ENCODE results near the gene TMEM217. TPM values are rescaled to one million over a fixed set of nuclear protein-coding genes. Genes with fewer than 3 reads are reported as not detected.
A peak's percentile ranks its signal among the peaks of the same experiment; 100 is the strongest.
"Not testable (repeated sequence)": the region's sequence is repeated elsewhere in the genome, so short reads cannot be mapped to it uniquely, and the experiment has no call there.

The TMEM217 gene
- 1 to 10 TPM; 2.5 TPM for total RNA-seq

DNA sequence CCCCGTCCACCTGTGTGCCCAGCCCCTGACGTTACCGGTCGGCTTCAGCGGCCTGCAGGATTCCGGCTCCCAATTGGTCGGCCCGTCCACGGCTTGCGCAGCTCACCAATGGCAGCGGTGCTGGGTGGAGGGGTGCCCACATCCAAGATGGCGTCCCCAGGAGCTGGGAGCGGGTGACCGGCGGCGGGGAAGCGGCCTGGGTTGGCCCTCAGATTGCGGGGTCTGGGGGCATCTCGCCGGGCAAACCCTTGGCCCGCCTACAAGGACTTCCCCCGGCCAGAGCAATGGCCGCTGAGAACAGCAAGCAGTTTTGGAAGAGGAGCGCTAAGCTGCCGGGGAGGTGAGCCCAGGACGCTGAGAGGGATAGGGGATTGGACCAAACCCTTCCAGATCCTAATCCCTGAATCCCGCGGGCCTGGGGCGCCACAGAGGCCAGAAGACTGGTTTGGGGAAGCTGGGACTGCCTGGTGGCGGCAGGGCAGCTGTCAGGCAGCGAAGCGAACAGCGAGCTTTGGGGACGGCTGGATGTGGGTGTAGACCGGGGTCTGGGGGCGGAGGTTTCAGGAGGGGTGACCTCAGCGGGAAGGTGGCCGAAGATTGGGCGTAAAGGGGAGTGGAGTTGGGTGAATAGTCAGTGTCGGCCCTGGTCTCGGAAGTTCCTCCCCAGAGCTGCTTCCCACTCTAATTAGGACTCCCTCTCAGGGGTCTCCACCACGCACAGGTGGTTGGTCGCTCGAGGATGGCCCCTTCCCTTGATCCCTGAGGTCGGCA, at the start of gene TMEM217, which contains the start of gene TBC1D22B:
TSS of gene TMEM217 (minus strand) at position 511 of the 771 bp plus-strand sequence. CDS start 39,114 bp downstream, outside the sequence.
TSS of gene TBC1D22B (plus strand) at position 139 of the 771 bp plus-strand sequence. CDS start at position 285, 146 bp downstream.
- Mint-ChIP-seq H3K4me1 (peaks cover 45% of the 10 kb centered on the region), H3K4me3 (peak within 1 kb of the TSS; percentile 74), H3K9me3 (ENCODE audit: low read depth) (no peaks in the 10 kb centered on the region), H3K27ac (peak within 1 kb of the TSS; percentile 94), H3K27me3 (no peaks in the 10 kb centered on the region), H3K36me3 (ENCODE audit: low read depth) (peaks cover 10% of the 10 kb centered on the region)
- intact Hi-C loops (cut with DNase I, micrococcal nuclease) = loop anchor here (1.0 to 5.0 kb wide), 7 partner anchors 18 to 561 kb away; partner anchors contain the start of genes CMTR1 (in 1 of the 2), MTCH1 (in 1 of the 2), PIM1 (in 1 of the 2) and ZFAND3 (in 1 of the 2)
- ATAC-seq (peak; percentile 99), DNase-seq (peak; percentile 98)
- CTCF ChIA-PET = interaction anchor here (0.7 to 2.3 kb wide), 12 partner anchors 10 to 236 kb away, joined by 3 to 10 read pairs (median 4); no protein-coding TSS in a partner anchor
- POLR2A ChIA-PET = interaction anchor here (0.9 to 1.6 kb wide), 10 partner anchors 11 to 272 kb away, joined by 3 to 7 read pairs (median 4); partner anchors contain the start of gene MTCH1

DNA sequence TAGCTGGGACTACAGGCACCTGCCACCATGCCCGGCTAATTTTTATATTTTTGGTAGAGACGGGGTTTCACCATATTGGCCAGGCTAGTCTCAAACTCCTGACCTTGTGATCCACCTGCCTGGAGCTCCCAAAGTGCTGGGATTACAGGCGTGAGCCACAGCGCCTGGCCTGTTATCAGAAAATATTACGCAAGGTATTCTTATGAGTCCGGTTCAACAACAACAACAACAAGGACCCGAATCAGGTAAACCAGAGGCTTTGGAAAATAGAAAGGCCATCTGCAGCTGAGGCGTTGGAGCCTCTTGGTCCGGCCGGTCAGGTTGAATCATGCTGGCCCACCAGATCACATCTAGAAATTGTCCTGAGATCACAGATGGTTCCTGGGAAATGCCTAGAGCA, 49.5 kb upstream of the TMEM217 start:
- POLR2A ChIA-PET = interaction anchor here (0.5 kb wide), 1 partner anchor 991 kb away, joined by 4 read pairs; no protein-coding TSS in a partner anchor

DNA sequence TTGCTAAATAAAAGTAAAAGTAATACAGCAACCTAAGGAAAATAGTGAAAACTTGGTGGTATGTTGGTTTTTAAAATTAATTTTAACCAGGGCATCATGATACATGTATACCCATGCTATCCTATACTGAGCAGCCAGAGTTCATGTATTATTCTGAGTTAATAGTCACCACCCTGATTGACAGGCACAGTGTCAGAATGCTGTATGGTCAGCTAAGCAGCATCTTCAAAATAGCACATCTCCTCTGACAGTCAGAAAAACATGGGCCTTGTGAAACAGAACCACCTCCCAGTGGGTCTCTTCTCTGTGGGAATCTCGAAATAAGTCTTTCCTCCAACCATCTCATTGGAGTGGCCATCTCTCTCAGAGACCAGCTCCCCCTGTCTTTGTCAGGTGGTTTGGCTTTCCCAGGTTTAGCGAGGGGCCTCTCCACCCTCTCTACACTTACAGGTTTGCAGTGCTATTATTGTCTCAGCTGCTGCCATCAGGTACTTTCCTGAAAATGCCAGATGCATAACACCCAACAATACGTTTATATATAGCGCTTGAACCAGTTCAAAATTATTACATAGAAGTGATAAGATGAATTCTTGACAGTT, 48.8 kb upstream of the TMEM217 start:
- H3K27me3 Mint-ChIP-seq = no peaks in the 10 kb centered on the region
- no peaks in the 10 kb centered on the region for H3K9me3 Mint-ChIP-seq (ENCODE audit: low read depth)
- H3K36me3 Mint-ChIP-seq (ENCODE audit: low read depth) = peaks cover 23% of the 10 kb centered on the region
- ATAC-seq (no peak), DNase-seq (no peak)
- ChIA-PET POLR2A (interaction anchor here (0.5 kb wide), 1 partner anchor 992 kb away, joined by 4 read pairs; no protein-coding TSS in a partner anchor), CTCF (no interaction called here)
- H3K4me1 Mint-ChIP-seq = peaks cover 2% of the 10 kb centered on the region
- H3K27ac Mint-ChIP-seq = no peak overlapping the region
- intact Hi-C loops (cut with DNase I, micrococcal nuclease) = no loop called here
- H3K4me3 Mint-ChIP-seq = no peak overlapping the region

More for the DNA sequence above, 49.5 kb upstream of the TMEM217 start:
- intact Hi-C loops (cut with DNase I, micrococcal nuclease); ATAC-seq; DNase-seq; H3K9me3 Mint-ChIP-seq (ENCODE audit: low read depth); CTCF ChIA-PET; H3K27ac Mint-ChIP-seq; H3K4me1 Mint-ChIP-seq; H3K4me3 Mint-ChIP-seq; H3K27me3 Mint-ChIP-seq: not testable (repeated sequence)
- peaks cover 21% of the 10 kb centered on the region for H3K36me3 Mint-ChIP-seq (ENCODE audit: low read depth)

DNA sequence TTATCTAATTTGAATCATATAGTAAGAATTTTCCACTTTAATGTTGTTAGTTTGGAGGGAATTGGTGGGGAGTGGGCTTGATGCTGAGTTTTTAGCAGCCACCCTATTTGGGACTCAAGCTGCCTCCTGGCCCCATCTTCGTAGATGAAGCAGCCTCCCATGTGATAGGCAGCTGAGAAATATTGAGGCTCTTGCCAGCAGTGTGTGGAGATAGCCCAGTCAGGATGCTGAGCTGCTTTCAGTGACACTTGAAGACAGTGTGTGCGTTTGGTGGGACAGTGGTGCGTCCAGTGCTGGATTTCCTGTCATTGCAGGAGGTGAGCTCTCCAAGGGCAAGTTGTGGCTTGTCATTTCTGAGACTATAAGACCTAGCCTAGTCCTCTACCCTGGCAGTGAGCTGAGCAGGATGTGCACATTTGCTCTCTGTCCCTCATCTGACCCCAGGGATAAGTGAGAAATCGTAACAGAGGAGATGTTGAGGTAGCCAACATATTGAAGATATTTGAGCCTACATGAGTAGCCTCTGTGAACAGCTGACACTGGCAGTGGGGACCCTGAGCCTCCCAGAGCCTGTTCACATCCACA, 48.0 kb upstream of the TMEM217 start:
- CTCF ChIA-PET = no interaction called here
- POLR2A ChIA-PET = no interaction called here
- DNase-seq (no peak), ATAC-seq (no peak)
- peaks cover 24% of the 10 kb centered on the region for H3K36me3 Mint-ChIP-seq (ENCODE audit: low read depth)
- no peak overlapping the region for H3K4me3 Mint-ChIP-seq
- no peak overlapping the region for H3K27ac Mint-ChIP-seq
- H3K4me1 Mint-ChIP-seq = peaks cover 2% of the 10 kb centered on the region
- no peaks in the 10 kb centered on the region for H3K27me3 Mint-ChIP-seq
- H3K9me3 Mint-ChIP-seq (ENCODE audit: low read depth) = no peaks in the 10 kb centered on the region
- intact Hi-C loops (cut with DNase I, micrococcal nuclease) = no loop called here

DNA sequence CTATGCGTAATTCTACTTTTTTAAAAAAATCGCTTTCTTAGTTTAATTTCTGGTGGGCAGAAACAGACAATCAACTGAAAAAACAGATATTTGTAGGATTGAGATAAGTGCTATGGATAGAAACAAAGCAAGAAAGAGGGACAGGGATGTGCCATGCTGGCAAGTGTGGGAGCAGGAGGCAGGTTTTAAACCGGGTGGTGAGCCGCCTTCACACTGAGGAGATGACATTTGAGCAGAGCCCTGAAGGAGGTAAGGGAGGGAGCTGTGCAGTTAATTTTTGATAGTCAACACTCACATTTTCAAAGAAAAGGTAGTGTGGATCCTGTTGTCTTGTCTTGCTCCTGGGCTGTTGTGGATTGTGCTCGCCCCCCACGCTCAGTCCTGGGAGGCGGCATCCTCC, 46.8 kb upstream of the TMEM217 start:
- no peak overlapping the region for H3K27ac Mint-ChIP-seq
- no peaks in the 10 kb centered on the region for H3K9me3 Mint-ChIP-seq (ENCODE audit: low read depth)
- CTCF ChIA-PET = interaction anchor here (0.7 to 1.2 kb wide), 2 partner anchors 257 to 282 kb away, joined by 3 to 4 read pairs; no protein-coding TSS in a partner anchor
- H3K4me3 Mint-ChIP-seq = no peak overlapping the region
- peaks cover 26% of the 10 kb centered on the region for H3K36me3 Mint-ChIP-seq (ENCODE audit: low read depth)
- intact Hi-C loops (cut with DNase I, micrococcal nuclease) = no loop called here
- POLR2A ChIA-PET = no interaction called here
- no peak for ATAC-seq
- no peaks in the 10 kb centered on the region for H3K27me3 Mint-ChIP-seq
- H3K4me1 Mint-ChIP-seq = peaks cover 2% of the 10 kb centered on the region
- DNase-seq = no peak

DNA sequence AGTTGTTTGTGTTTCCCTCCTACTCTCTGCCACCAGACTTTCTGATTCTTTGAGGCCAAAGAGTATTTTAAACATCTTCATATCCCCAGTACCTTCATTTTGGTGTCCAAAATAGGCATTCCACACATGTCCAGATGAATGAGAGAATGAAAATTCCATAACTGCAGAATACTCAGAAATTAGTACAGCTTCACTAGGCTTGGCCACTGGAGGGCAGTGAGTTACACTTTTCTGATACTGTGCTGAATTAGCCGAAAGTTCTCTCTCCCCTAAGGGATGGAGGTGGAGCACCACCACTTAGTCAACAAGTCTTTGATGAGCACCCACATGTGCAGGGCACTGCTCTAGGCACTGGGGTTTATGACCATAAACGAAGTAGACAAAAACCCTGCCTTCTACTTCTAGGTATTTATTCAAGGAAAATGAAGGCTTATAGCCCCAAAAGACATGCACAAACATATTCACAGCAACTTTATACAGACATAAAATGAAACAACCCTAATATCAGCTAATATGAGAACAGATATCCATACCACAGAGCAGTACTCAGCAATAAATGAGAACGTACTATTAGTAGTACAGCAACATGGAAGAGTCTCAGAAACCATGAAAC, 46.1 kb upstream of the TMEM217 start:
- H3K36me3 Mint-ChIP-seq (ENCODE audit: low read depth) = peaks cover 27% of the 10 kb centered on the region
- POLR2A ChIA-PET = interaction anchor here (0.7 kb wide), 1 partner anchor 40 kb away, joined by 6 read pairs; no protein-coding TSS in a partner anchor
- H3K9me3 Mint-ChIP-seq (ENCODE audit: low read depth) = no peaks in the 10 kb centered on the region
- peak; percentile 43 for DNase-seq
- H3K27me3 Mint-ChIP-seq = no peaks in the 10 kb centered on the region
- H3K4me1 Mint-ChIP-seq = peaks cover 2% of the 10 kb centered on the region
- intact Hi-C loops (cut with DNase I, micrococcal nuclease) = no loop called here
- H3K4me3 Mint-ChIP-seq = no peak overlapping the region
- ATAC-seq = peak; percentile 82
- CTCF ChIA-PET = interaction anchor here (1.2 kb wide), 1 partner anchor 282 kb away, joined by 4 read pairs; no protein-coding TSS in a partner anchor
- peak overlapping the region; percentile 10 for H3K27ac Mint-ChIP-seq

DNA sequence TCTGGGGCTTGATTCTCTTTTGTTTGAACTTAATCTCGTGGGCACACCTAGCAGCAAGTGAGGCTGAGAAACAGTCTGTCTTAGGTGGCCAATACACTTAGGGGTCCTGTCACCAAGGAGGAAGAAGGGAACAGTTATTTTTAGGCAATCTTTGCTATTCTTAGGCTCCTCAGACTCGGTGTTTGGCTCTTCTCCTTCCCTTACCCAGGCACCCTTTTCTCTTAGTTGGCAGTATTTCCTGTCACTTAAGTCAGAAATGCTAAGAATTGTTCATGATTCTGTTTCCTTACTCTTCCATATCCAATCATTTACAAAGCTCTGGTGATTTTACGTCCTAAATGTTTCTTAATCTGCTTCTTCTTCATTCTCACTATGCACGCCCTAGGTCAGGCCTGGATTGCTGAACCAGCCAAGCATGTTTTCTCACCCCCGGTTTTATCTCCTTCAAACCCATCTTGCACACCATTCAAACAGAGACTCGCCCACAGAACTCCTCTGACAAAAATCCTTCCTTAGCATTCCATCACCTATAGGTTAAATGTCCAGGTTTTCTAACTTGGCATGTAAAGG, 45.2 kb upstream of the TMEM217 start:
- ATAC-seq (no peak), DNase-seq (no peak)
- ChIA-PET POLR2A (no interaction called here), CTCF (interaction anchor here (1.3 kb wide), 2 partner anchors 11 to 13 kb away, joined by 3 read pairs; no protein-coding TSS in a partner anchor)
- peaks cover 27% of the 10 kb centered on the region for H3K36me3 Mint-ChIP-seq (ENCODE audit: low read depth)
- no peak overlapping the region for H3K4me3 Mint-ChIP-seq
- H3K4me1 Mint-ChIP-seq = peaks cover 2% of the 10 kb centered on the region
- no peak overlapping the region for H3K27ac Mint-ChIP-seq
- H3K27me3 Mint-ChIP-seq = no peaks in the 10 kb centered on the region
- no peaks in the 10 kb centered on the region for H3K9me3 Mint-ChIP-seq (ENCODE audit: low read depth)
- intact Hi-C loops (cut with DNase I, micrococcal nuclease) = no loop called here

DNA sequence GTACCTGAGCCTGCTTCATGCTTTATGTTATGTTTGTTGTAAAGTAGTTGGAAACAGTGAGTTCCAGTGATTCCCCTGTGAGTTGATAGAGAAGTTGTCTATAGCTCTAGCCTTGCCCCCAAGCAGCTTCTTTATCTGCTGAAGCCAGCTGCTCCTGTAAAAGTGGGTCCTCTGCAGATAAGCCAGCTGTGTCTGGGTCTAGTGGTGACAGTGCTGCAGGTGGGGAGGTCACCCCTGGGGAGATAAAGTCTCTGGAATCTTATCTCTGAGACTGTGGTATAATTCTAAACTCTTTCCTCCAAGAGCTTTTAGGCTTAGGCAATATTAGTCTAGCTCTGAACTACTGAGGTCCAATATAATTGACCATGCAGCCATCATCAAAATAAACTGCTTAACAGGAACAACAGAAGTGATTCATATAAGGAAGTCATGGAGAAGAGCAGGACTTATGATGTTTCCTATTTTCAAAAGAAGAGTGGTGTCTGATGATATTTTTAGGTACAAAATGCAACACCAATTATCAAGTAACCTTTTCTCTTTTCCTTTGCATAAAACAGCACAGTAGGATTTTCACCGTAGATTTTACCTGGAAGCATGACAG, 44.2 kb upstream of the TMEM217 start:
- Mint-ChIP-seq H3K4me1 (peaks cover 2% of the 10 kb centered on the region), H3K9me3 (ENCODE audit: low read depth) (no peaks in the 10 kb centered on the region), H3K4me3 (no peak overlapping the region), H3K36me3 (ENCODE audit: low read depth) (peaks cover 34% of the 10 kb centered on the region), H3K27me3 (no peaks in the 10 kb centered on the region), H3K27ac (no peak overlapping the region)
- DNase-seq (no peak), ATAC-seq (no peak)
- ChIA-PET POLR2A (no interaction called here), CTCF (interaction anchor here (1.1 to 1.3 kb wide), 3 partner anchors 12 to 89 kb away, joined by 3 read pairs; no protein-coding TSS in a partner anchor)
- intact Hi-C loops (cut with DNase I, micrococcal nuclease) = no loop called here

DNA sequence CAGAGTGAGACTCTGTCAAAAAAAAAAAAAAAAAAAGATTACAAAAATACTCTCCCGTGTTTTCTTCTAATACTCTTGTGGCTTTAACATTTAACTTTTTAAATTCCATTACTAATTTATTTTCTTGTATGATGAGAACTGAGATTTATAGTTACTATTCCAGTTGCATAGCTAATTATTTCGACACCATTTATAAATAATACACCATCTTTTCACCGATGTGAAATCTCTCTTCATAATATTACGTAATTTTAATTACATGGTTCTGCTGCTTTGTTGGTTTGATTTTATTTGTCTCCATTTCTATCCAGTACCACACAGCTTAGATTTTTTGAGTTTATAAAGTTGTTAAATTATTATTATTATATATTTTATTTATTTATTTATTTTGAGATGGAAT, 42.0 kb upstream of the TMEM217 start:
- Mint-ChIP-seq H3K27me3 (no peaks in the 10 kb centered on the region), H3K27ac (no peak overlapping the region), H3K36me3 (ENCODE audit: low read depth) (peaks cover 43% of the 10 kb centered on the region), H3K9me3 (ENCODE audit: low read depth) (no peaks in the 10 kb centered on the region), H3K4me3 (no peak overlapping the region), H3K4me1 (peaks cover 2% of the 10 kb centered on the region)
- CTCF ChIA-PET = interaction anchor here (0.8 to 1.4 kb wide), 3 partner anchors 9 to 91 kb away, joined by 3 to 4 read pairs (median 3); no protein-coding TSS in a partner anchor
- no peak for DNase-seq
- intact Hi-C loops (cut with DNase I, micrococcal nuclease) = no loop called here
- ATAC-seq = no peak
- POLR2A ChIA-PET = no interaction called here

DNA sequence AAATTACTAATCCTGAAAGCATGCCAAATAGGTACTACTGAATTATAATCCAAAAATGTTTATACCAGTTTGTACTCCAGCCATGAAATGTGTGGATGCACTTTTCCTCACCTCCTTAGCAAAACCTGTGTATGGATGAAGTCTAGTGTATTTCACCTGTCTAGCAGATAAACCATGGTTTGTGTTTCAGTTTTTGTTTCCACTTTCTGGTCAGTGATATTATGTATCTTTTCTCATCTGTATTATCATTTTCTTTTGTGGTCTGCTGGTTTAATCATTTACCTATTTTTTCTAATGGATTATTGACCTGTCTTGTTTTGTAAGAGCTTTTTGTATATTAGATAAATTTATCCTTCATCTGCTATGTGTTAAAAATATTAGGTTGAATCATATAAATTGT, 41.0 kb upstream of the TMEM217 start:
- intact Hi-C loops (cut with DNase I, micrococcal nuclease) = no loop called here
- POLR2A ChIA-PET = no interaction called here
- Mint-ChIP-seq H3K9me3 (ENCODE audit: low read depth) (no peaks in the 10 kb centered on the region), H3K27me3 (no peaks in the 10 kb centered on the region), H3K4me3 (no peak overlapping the region), H3K27ac (no peak overlapping the region), H3K4me1 (peaks cover 2% of the 10 kb centered on the region), H3K36me3 (ENCODE audit: low read depth) (peaks cover 39% of the 10 kb centered on the region)
- DNase-seq (no peak), ATAC-seq (no peak)
- CTCF ChIA-PET = interaction anchor here (1.4 kb wide), 2 partner anchors 15 to 27 kb away, joined by 3 to 4 read pairs; no protein-coding TSS in a partner anchor
